DMS 273 (cell line): Measurements from ENCODE around the gene SHE.
"Not testable (repeated sequence)": the region's sequence is repeated elsewhere in the genome, so short reads cannot be mapped to it uniquely, and the experiment has no call there.

Experiments used
- DNase-seq: peaks from one replicate; lab custom pipeline; 2025; ENCODE audit not compliant: unreplicated experiment; lab: John Stamatoyannopoulos, UW

The SHE gene

GRCh38 chr1:154514066-154514553 is 11.9 kb upstream of the SHE start:
- DNase-seq: no peak

GRCh38 chr1:154512760-154513159 is 10.5 kb upstream of the SHE start:
- no peak for DNase-seq

- DNase-seq: no peak
Measured at GRCh38 chr1:154503898-154504297, 1.7 kb upstream of the SHE start.

- DNase-seq: no peak
Measured at GRCh38 chr1:154502744-154503115, 518 bp upstream of the SHE start.

GRCh38 chr1:154501423-154502065 is 668 bp downstream of the SHE start:
- DNase-seq: peak; percentile 40

GRCh38 chr1:154500533-154500932 is 1.7 kb downstream of the SHE start:
- DNase-seq: no peak

GRCh38 chr1:154499446-154499845 is 2.8 kb downstream of the SHE start:
- no peak for DNase-seq

GRCh38 chr1:154497026-154497806 is 5.0 kb downstream of the SHE start:
- DNase-seq: no peak

GRCh38 chr1:154496383-154496782 is 5.8 kb downstream of the SHE start:
- DNase-seq: no peak

- no peak for DNase-seq
Measured at GRCh38 chr1:154495496-154496273, 6.5 kb downstream of the SHE start.

GRCh38 chr1:154493276-154493675 is 8.9 kb downstream of the SHE start:
- DNase-seq: no peak

GRCh38 chr1:154492115-154492514 is 10.1 kb downstream of the SHE start:
- no peak for DNase-seq

- no peak for DNase-seq
Measured at GRCh38 chr1:154490317-154490716, 11.9 kb downstream of the SHE start.

GRCh38 chr1:154489695-154490274 is 12.4 kb downstream of the SHE start:
- no peak for DNase-seq

GRCh38 chr1:154488922-154489321 is 13.3 kb downstream of the SHE start:
- no peak for DNase-seq

- DNase-seq: not testable (repeated sequence)
Measured at GRCh38 chr1:154486756-154487155, 15.5 kb downstream of the SHE start.

- no peak for DNase-seq
Measured at GRCh38 chr1:154485910-154486496, 16.2 kb downstream of the SHE start.

- DNase-seq: no peak
Measured at GRCh38 chr1:154485106-154485505, 17.1 kb downstream of the SHE start.

- no peak for DNase-seq
Measured at GRCh38 chr1:154483941-154484803, 18.0 kb downstream of the SHE start.

GRCh38 chr1:154481053-154481452 is 21.2 kb downstream of the SHE start:
- peak; percentile 63 for DNase-seq
